Uterus (tissue), 2 donors: Measurements from ENCODE around the gene MUC5B.

Experiments used
- CTCF ChIP-seq, 4 experiments: fragments of 200-600 bp in 2 of 4; fragments of 450-650 bp in 2 of 4; sonication (generic) in 2 of 4; IDR thresholded peaks; one replicate each; pipeline ENCODE4 v1.5.1; 2016 to 2019; ENCODE audit warnings: antibody characterized with exemption in 4 of 4, mild to moderate bottlenecking in 2 of 4, moderate library complexity in 1 of 4
- POLR2A ChIP-seq, 2 donors: fragments of 450-650 bp; IDR thresholded peaks; one replicate each; pipeline ENCODE4 v1.6.1; 2016; ENCODE audit warnings: antibody characterized with exemption in 2 of 2, mild to moderate bottlenecking in 1 of 2, moderate library complexity in 1 of 2

- TF ChIP-seq CTCF (IDR thresholded peaks at IDR 0.05) (no peak), POLR2A (IDR thresholded peaks at IDR 0.05) (no peak)
Measured at GRCh38 chr11:1267441-1268100, 44.7 kb downstream of the MUC5B start.
